Measurements from ENCODE around the gene MICU2.

The MICU2 gene

DNA sequence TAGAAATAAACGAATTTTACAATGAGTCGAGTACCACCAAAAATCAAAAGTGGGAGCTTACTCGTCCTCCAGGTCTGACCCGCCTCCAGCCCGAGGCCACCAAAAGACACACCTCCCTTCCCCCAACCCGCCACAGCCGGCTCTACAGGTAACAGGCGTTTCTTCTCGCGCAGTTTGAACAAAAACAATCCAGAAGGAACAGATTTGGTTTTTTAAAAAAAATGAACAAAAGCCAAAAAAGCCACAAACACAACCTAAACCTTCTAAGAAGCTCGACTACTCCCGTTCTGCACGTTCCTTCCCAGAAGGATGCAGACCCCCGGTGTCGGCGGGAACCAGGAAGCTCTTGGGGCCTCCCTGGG lies 145.5 kb downstream of the MICU2 start:
- Histone ChIP-seq H2BK120ac (ENCODE audit: low read depth, low read length) (peak overlapping the region; percentile 68), H4K8ac (ENCODE audit: low read depth, low read length) (peak overlapping the region; percentile 57), H4K5ac (ENCODE audit: low read length) (no peak overlapping the region), H3K27me3 (ENCODE audit: insufficient read depth, low read length, poor library complexity) (no peaks in the 10 kb centered on the region), H3K79me1 (ENCODE audit: low read length) (peaks cover 2% of the 10 kb centered on the region), H3K4ac (ENCODE audit: low read depth, low read length) (peak overlapping the region; percentile 83), H2BK15ac (replicated peaks; ENCODE audit: low read depth) (no peak overlapping the region), H3K18ac (ENCODE audit: low read length) (peak overlapping the region; percentile 94), H3K56ac (ENCODE audit: low read length) (peak overlapping the region; percentile 99), H2AK5ac (ENCODE audit: low read length) (no peak overlapping the region), H3K27ac (ENCODE audit: low read depth, low read length) (peak overlapping the region; percentile 97), H2BK5ac (ENCODE audit: low read length) (no peak overlapping the region), H3K9ac (ENCODE audit: low read length) (peak overlapping the region; percentile 97), H3K4me3 (ENCODE audit: low read length) (peak overlapping the region; percentile 91), H3K23ac (ENCODE audit: low read length) (no peak overlapping the region), H3K4me1 (ENCODE audit: control insufficient read depth, low read depth, low read length) (peaks cover 3% of the 10 kb centered on the region), H3K4me2 (ENCODE audit: low read length) (peak overlapping the region; percentile 19), H3K36me3 (ENCODE audit: control insufficient read depth, insufficient read depth, low read length) (no peaks in the 10 kb centered on the region), H3K79me2 (ENCODE audit: control insufficient read depth, insufficient read depth, low read length) (peaks cover 44% of the 10 kb centered on the region)
- WGBS (ENCODE audit: extremely low coverage, insufficient coverage, low lambda C conversion rate), result no CpG with 5 or more reads among the region's 16 CpGs
- DNase-seq, result peak; percentile 87

GRCh38 chr13:21453387-21454081 lies 150.4 kb downstream of the MICU2 start:
- no peak overlapping the region for H3K4me3 ChIP-seq (ENCODE audit: low read length)

DNA sequence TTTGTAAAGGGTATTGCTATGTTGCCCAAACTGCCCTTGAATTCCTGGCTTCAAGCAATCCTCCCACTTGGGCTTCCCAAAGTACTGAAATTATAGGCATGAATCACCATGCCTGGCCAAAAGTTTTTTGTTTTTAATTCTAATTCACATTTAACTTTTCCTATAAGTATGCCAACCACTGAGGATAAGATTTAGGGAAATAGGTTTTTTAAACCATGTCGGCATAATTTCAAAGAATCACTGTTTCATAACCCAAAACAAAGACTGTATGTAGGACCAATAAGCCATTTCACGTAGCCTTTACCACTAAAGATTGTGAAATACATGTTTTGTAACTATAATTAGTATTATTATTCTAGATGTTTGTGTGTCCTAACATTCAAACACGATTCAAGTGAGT lies 153.0 kb downstream of the MICU2 start:
- H2BK15ac ChIP-seq (replicated peaks; ENCODE audit: low read depth), result no peak overlapping the region
- H4K8ac ChIP-seq (ENCODE audit: low read depth, low read length), result no peak overlapping the region
- H3K79me1 ChIP-seq (ENCODE audit: low read length), result peaks cover 6% of the 10 kb centered on the region
- DNase-seq, result no peak
- H3K4me1 ChIP-seq (ENCODE audit: control insufficient read depth, low read depth, low read length), result no peaks in the 10 kb centered on the region
- no peak overlapping the region for H4K5ac ChIP-seq (ENCODE audit: low read length)
- no peak overlapping the region for H2BK120ac ChIP-seq (ENCODE audit: low read depth, low read length)
- no peak overlapping the region for H3K4me2 ChIP-seq (ENCODE audit: low read length)
- WGBS (ENCODE audit: extremely low coverage, insufficient coverage, low lambda C conversion rate), result no CpG with 5 or more reads among the region's 3 CpGs
- H3K27me3 ChIP-seq (ENCODE audit: insufficient read depth, low read length, poor library complexity), result no peaks in the 10 kb centered on the region
- no peak overlapping the region for H3K18ac ChIP-seq (ENCODE audit: low read length)
- no peak overlapping the region for H3K56ac ChIP-seq (ENCODE audit: low read length)
- no peak overlapping the region for H3K9ac ChIP-seq (ENCODE audit: low read length)
- no peak overlapping the region for H3K27ac ChIP-seq (ENCODE audit: low read depth, low read length)
- H2AK5ac ChIP-seq (ENCODE audit: low read length), result no peak overlapping the region
- H2BK5ac ChIP-seq (ENCODE audit: low read length), result no peak overlapping the region
- H3K4me3 ChIP-seq (ENCODE audit: low read length), result no peak overlapping the region
- no peak overlapping the region for H3K23ac ChIP-seq (ENCODE audit: low read length)
- no peaks in the 10 kb centered on the region for H3K36me3 ChIP-seq (ENCODE audit: control insufficient read depth, insufficient read depth, low read length)
- no peak overlapping the region for H3K4ac ChIP-seq (ENCODE audit: low read depth, low read length)
- H3K79me2 ChIP-seq (ENCODE audit: control insufficient read depth, insufficient read depth, low read length), result peaks cover 45% of the 10 kb centered on the region

More at GRCh38 chr13:21453387-21454081, 150.4 kb downstream of the MICU2 start:
- Histone ChIP-seq H2BK120ac (ENCODE audit: low read depth, low read length) (no peak overlapping the region), H3K4ac (ENCODE audit: low read depth, low read length) (no peak overlapping the region), H3K27ac (ENCODE audit: low read depth, low read length) (no peak overlapping the region), H4K5ac (ENCODE audit: low read length) (no peak overlapping the region), H3K18ac (ENCODE audit: low read length) (no peak overlapping the region), H4K8ac (ENCODE audit: low read depth, low read length) (no peak overlapping the region), H3K27me3 (ENCODE audit: insufficient read depth, low read length, poor library complexity) (no peaks in the 10 kb centered on the region), H3K56ac (ENCODE audit: low read length) (no peak overlapping the region), H3K4me1 (ENCODE audit: control insufficient read depth, low read depth, low read length) (no peaks in the 10 kb centered on the region), H2AK5ac (ENCODE audit: low read length) (no peak overlapping the region), H3K79me1 (ENCODE audit: low read length) (peaks cover 6% of the 10 kb centered on the region), H3K4me2 (ENCODE audit: low read length) (no peak overlapping the region), H3K23ac (ENCODE audit: low read length) (no peak overlapping the region), H2BK5ac (ENCODE audit: low read length) (no peak overlapping the region), H3K79me2 (ENCODE audit: control insufficient read depth, insufficient read depth, low read length) (peaks cover 59% of the 10 kb centered on the region), H3K36me3 (ENCODE audit: control insufficient read depth, insufficient read depth, low read length) (no peaks in the 10 kb centered on the region), H3K9ac (ENCODE audit: low read length) (no peak overlapping the region), H2BK15ac (replicated peaks; ENCODE audit: low read depth) (no peak overlapping the region)
- WGBS (ENCODE audit: extremely low coverage, insufficient coverage, low lambda C conversion rate), result no CpG with 5 or more reads among the region's 6 CpGs
- DNase-seq, result no peak

DNA sequence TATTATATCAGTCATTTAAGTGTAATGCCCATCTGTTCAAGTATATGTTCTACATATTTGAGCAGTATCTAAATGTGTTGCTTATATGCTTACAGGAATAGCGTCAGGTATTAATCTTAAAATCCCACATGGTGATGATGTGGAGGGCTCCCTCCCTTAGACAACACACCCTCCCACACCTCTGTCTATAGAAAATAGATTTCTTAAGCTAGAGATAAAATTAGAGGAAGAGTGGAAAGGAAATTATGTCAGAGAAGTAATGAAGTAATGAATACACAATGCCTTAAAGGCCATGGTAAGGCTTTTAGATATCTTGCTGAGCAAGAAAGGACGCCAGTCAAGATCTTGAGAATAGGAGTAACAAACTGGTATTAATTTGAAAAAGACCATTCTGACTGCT lies 157.3 kb downstream of the MICU2 start:
- H2AK5ac ChIP-seq (ENCODE audit: low read length), result no peak overlapping the region
- no peak overlapping the region for H3K4me3 ChIP-seq (ENCODE audit: low read length)
- no peak overlapping the region for H4K5ac ChIP-seq (ENCODE audit: low read length)
- no peak overlapping the region for H3K18ac ChIP-seq (ENCODE audit: low read length)
- H4K8ac ChIP-seq (ENCODE audit: low read depth, low read length), result no peak overlapping the region
- no peaks in the 10 kb centered on the region for H3K36me3 ChIP-seq (ENCODE audit: control insufficient read depth, insufficient read depth, low read length)
- H3K23ac ChIP-seq (ENCODE audit: low read length), result no peak overlapping the region
- no peak overlapping the region for H2BK5ac ChIP-seq (ENCODE audit: low read length)
- no peaks in the 10 kb centered on the region for H3K4me1 ChIP-seq (ENCODE audit: control insufficient read depth, low read depth, low read length)
- H3K56ac ChIP-seq (ENCODE audit: low read length), result no peak overlapping the region
- H3K27ac ChIP-seq (ENCODE audit: low read depth, low read length), result no peak overlapping the region
- no peak overlapping the region for H3K4ac ChIP-seq (ENCODE audit: low read depth, low read length)
- no peak overlapping the region for H3K4me2 ChIP-seq (ENCODE audit: low read length)
- H3K9ac ChIP-seq (ENCODE audit: low read length), result no peak overlapping the region
- H2BK120ac ChIP-seq (ENCODE audit: low read depth, low read length), result no peak overlapping the region
- H2BK15ac ChIP-seq (replicated peaks; ENCODE audit: low read depth), result no peak overlapping the region
- WGBS (ENCODE audit: extremely low coverage, insufficient coverage, low lambda C conversion rate), result no CpG with 5 or more reads among the region's 2 CpGs
- peaks cover 13% of the 10 kb centered on the region for H3K79me1 ChIP-seq (ENCODE audit: low read length)
- DNase-seq, result no peak
- H3K79me2 ChIP-seq (ENCODE audit: control insufficient read depth, insufficient read depth, low read length), result peaks cover 28% of the 10 kb centered on the region
- H3K27me3 ChIP-seq (ENCODE audit: insufficient read depth, low read length, poor library complexity), result no peaks in the 10 kb centered on the region

DNA sequence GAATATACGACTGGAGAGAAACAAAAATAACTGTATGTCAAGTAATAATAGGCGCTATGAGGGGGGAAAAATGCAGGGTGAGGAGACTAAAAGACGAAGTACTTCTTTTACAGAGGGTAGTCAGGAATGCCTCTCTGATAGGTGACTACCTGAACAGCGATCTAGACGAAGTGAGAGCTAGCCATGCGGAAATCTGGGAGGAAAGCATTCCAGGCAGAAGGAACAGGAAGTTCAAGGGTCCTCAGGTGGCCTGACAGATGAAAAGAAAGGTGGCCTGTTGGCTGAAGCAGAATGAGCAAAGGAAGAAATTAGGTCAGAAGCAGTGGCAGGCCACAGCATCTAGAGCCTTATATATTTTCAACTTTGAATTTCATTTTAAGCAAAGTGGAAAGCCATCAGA lies 158.2 kb downstream of the MICU2 start:
- no CpG with 5 or more reads among the region's 6 CpGs for WGBS (ENCODE audit: extremely low coverage, insufficient coverage, low lambda C conversion rate)
- Histone ChIP-seq H3K4ac (ENCODE audit: low read depth, low read length) (no peak overlapping the region), H3K4me2 (ENCODE audit: low read length) (no peak overlapping the region), H4K8ac (ENCODE audit: low read depth, low read length) (no peak overlapping the region), H3K27ac (ENCODE audit: low read depth, low read length) (no peak overlapping the region), H3K4me1 (ENCODE audit: control insufficient read depth, low read depth, low read length) (no peaks in the 10 kb centered on the region), H4K5ac (ENCODE audit: low read length) (no peak overlapping the region), H2BK15ac (replicated peaks; ENCODE audit: low read depth) (no peak overlapping the region), H3K27me3 (ENCODE audit: insufficient read depth, low read length, poor library complexity) (no peaks in the 10 kb centered on the region), H3K79me2 (ENCODE audit: control insufficient read depth, insufficient read depth, low read length) (peaks cover 26% of the 10 kb centered on the region), H2BK5ac (ENCODE audit: low read length) (no peak overlapping the region), H2BK120ac (ENCODE audit: low read depth, low read length) (no peak overlapping the region), H3K79me1 (ENCODE audit: low read length) (peaks cover 13% of the 10 kb centered on the region), H3K36me3 (ENCODE audit: control insufficient read depth, insufficient read depth, low read length) (no peaks in the 10 kb centered on the region), H3K18ac (ENCODE audit: low read length) (no peak overlapping the region), H3K4me3 (ENCODE audit: low read length) (no peak overlapping the region), H3K9ac (ENCODE audit: low read length) (no peak overlapping the region), H3K56ac (ENCODE audit: low read length) (no peak overlapping the region), H2AK5ac (ENCODE audit: low read length) (no peak overlapping the region), H3K23ac (ENCODE audit: low read length) (no peak overlapping the region)
- no peak for DNase-seq

- H3K23ac ChIP-seq (ENCODE audit: low read length), result no peak overlapping the region
- no peak overlapping the region for H3K9ac ChIP-seq (ENCODE audit: low read length)
- H3K27me3 ChIP-seq (ENCODE audit: insufficient read depth, low read length, poor library complexity), result no peaks in the 10 kb centered on the region
- no peaks in the 10 kb centered on the region for H3K36me3 ChIP-seq (ENCODE audit: control insufficient read depth, insufficient read depth, low read length)
- no peak overlapping the region for H2BK15ac ChIP-seq (replicated peaks; ENCODE audit: low read depth)
- H4K8ac ChIP-seq (ENCODE audit: low read depth, low read length), result no peak overlapping the region
- DNase-seq, result no peak
- no CpG with 5 or more reads among the region's 1 CpG for WGBS (ENCODE audit: extremely low coverage, insufficient coverage, low lambda C conversion rate)
- peaks cover 26% of the 10 kb centered on the region for H3K79me2 ChIP-seq (ENCODE audit: control insufficient read depth, insufficient read depth, low read length)
- no peak overlapping the region for H2BK5ac ChIP-seq (ENCODE audit: low read length)
- H3K4ac ChIP-seq (ENCODE audit: low read depth, low read length), result no peak overlapping the region
- no peak overlapping the region for H2AK5ac ChIP-seq (ENCODE audit: low read length)
- peaks cover 16% of the 10 kb centered on the region for H3K79me1 ChIP-seq (ENCODE audit: low read length)
- H3K4me3 ChIP-seq (ENCODE audit: low read length), result no peak overlapping the region
- H3K56ac ChIP-seq (ENCODE audit: low read length), result no peak overlapping the region
- H4K5ac ChIP-seq (ENCODE audit: low read length), result no peak overlapping the region
- no peak overlapping the region for H3K18ac ChIP-seq (ENCODE audit: low read length)
- no peaks in the 10 kb centered on the region for H3K4me1 ChIP-seq (ENCODE audit: control insufficient read depth, low read depth, low read length)
- H3K27ac ChIP-seq (ENCODE audit: low read depth, low read length), result no peak overlapping the region
- no peak overlapping the region for H3K4me2 ChIP-seq (ENCODE audit: low read length)
- no peak overlapping the region for H2BK120ac ChIP-seq (ENCODE audit: low read depth, low read length)
Observed at GRCh38 chr13:21443171-21443570, 160.8 kb downstream of the MICU2 start.
